OCI-LY7 (cell line): Measurements from ENCODE around the gene ZNF691. TPM values are rescaled to one million over a fixed set of nuclear protein-coding genes. Genes with fewer than 3 reads are reported as not detected.

Experiments used
- BruUV-seq: library from RNA; stranded (reverse); fragments of 400-500 nt; replicated peaks from 2 replicates; lab custom pipeline; 2021; lab: Mats Ljungman, UMichigan
- CTCF ChIA-PET: fragments of 300-600 bp; sonication (Branson Sonifier 250); formaldehyde crosslinking; loops from one replicate; lab custom pipeline; 2022; ENCODE audit warnings: antibody characterized with exemption; ENCODE audit not compliant: unreplicated experiment; lab: Charles Lee
- POLR2A ChIA-PET: fragments of 300-600 bp; sonication (Branson Sonifier 250); formaldehyde crosslinking; loops from one replicate; lab custom pipeline; 2022; ENCODE audit warnings: antibody characterized with exemption; lab: Charles Lee
- DNase-seq: peaks from one replicate; pipeline ENCODE4 v3.0.0-alpha.2; 2015; ENCODE audit warnings: low spot score
- H2AFZ ChIP-seq: fragments of 200-600 bp; sonication (generic), shearing (Covaris generic); 2 replicates; pipeline ENCODE4 v1.6.1; 2014; ENCODE audit warnings: mild to moderate bottlenecking, antibody characterized with exemption, low read length, moderate library complexity
- H3K27ac ChIP-seq: fragments of 200-600 bp; sonication (generic); 2 replicates; pipeline ENCODE4 v1.5.1; 2014; ENCODE audit warnings: mixed run types, low read depth, mild to moderate bottlenecking, moderate library complexity, low read length, inconsistent platforms; ENCODE audit not compliant: poor library complexity, severe bottlenecking
- H3K36me3 ChIP-seq: fragments of 200-600 bp; sonication (generic); 2 replicates; pipeline ENCODE4 v1.6.1; 2014; ENCODE audit warnings: mild to moderate bottlenecking, antibody characterized with exemption, low read length, moderate library complexity, mixed read lengths; ENCODE audit not compliant: insufficient read depth
- H3K4me1 ChIP-seq: fragments of 200-600 bp; sonication (generic); 2 replicates; pipeline ENCODE4 v1.5.1; 2014; ENCODE audit warnings: mild to moderate bottlenecking, low read length; ENCODE audit not compliant: insufficient read depth, poor library complexity, severe bottlenecking
- H3K4me2 ChIP-seq: fragments of 200-600 bp; sonication (generic); 2 replicates; pipeline ENCODE4 v1.6.1; 2014; ENCODE audit warnings: mild to moderate bottlenecking, low read length
- H3K4me3 ChIP-seq: fragments of 200-600 bp; sonication (generic); 2 replicates; pipeline ENCODE4 v1.5.1; 2014; ENCODE audit warnings: mild to moderate bottlenecking, low read depth, low read length; ENCODE audit not compliant: poor library complexity, severe bottlenecking
- H3K79me2 ChIP-seq: fragments of 200-600 bp; sonication (generic); 2 replicates; pipeline ENCODE4 v1.6.1; 2016; ENCODE audit warnings: low read depth, mild to moderate bottlenecking, low read length, moderate library complexity, mixed read lengths; ENCODE audit not compliant: insufficient read depth
- H3K9me2 ChIP-seq: fragments of 200-600 bp; sonication (generic); 2 replicates; pipeline ENCODE4 v1.6.1; 2016; ENCODE audit warnings: mild to moderate bottlenecking, low read length, mixed read lengths; ENCODE audit not compliant: insufficient read depth
- H3K9me3 ChIP-seq: fragments of 200-600 bp; sonication (generic); 2 replicates; pipeline ENCODE4 v1.6.1; 2014; ENCODE audit warnings: mild to moderate bottlenecking, mixed run types, low read length, mixed read lengths
- H4K20me1 ChIP-seq: fragments of 200-600 bp; sonication (generic); 2 replicates; pipeline ENCODE4 v1.6.1; 2014; ENCODE audit warnings: mild to moderate bottlenecking, antibody characterized with exemption, low read length, moderate library complexity, mixed read lengths; ENCODE audit not compliant: insufficient read depth
- EZH2phosphoT487 ChIP-seq: fragments of 200-600 bp; sonication (generic); IDR thresholded peaks from 2 replicates; pipeline ENCODE4 v1.6.1; 2018; ENCODE audit warnings: low read depth, borderline replicate concordance, mild to moderate bottlenecking, mixed run types, antibody characterized with exemption, low read length, moderate library complexity, mixed read lengths
- intact Hi-C: fragments of 100-400 bp; cut with micrococcal nuclease; formaldehyde crosslinking; loops from one replicate; pipeline ENCODE4 v1.10.0; 2022; ENCODE audit not compliant: unreplicated experiment
- total RNA-seq, 2 experiments: library from RNA; depleted of rRNA in 1 of 2; stranded (reverse); fragments of >200 nt in 1 of 2; shearing (Covaris generic) in 1 of 2; gene quantifications; 2 replicates each; pipeline ENCODE4 v1.2.3, GENCODE V29; 2014 to 2022
- TF ChIP-seq, protein P1 (sequence below): fragments of 200-600 bp; sonication (generic); conservative IDR thresholded peaks from 2 replicates; pipeline ENCODE4 v1.5.1; 2014; ENCODE audit warnings: mild to moderate bottlenecking, antibody characterized with exemption, low read length, moderate library complexity, mixed read lengths

The ZNF691 gene
- total RNA-seq, 2 experiments from 2014 or later: 17.8 to 21.1 TPM

GRCh38 chr1:42845193-42845592 lies 1.2 kb upstream of the ZNF691 start:
- intact Hi-C loops: no loop called here
- H3K36me3 ChIP-seq: peaks cover 13% of the 10 kb centered on the region
- peaks cover 35% of the 10 kb centered on the region for H3K4me1 ChIP-seq
- H3K27ac ChIP-seq: no peak overlapping the region
- TF ChIP-seq, protein P1, sequence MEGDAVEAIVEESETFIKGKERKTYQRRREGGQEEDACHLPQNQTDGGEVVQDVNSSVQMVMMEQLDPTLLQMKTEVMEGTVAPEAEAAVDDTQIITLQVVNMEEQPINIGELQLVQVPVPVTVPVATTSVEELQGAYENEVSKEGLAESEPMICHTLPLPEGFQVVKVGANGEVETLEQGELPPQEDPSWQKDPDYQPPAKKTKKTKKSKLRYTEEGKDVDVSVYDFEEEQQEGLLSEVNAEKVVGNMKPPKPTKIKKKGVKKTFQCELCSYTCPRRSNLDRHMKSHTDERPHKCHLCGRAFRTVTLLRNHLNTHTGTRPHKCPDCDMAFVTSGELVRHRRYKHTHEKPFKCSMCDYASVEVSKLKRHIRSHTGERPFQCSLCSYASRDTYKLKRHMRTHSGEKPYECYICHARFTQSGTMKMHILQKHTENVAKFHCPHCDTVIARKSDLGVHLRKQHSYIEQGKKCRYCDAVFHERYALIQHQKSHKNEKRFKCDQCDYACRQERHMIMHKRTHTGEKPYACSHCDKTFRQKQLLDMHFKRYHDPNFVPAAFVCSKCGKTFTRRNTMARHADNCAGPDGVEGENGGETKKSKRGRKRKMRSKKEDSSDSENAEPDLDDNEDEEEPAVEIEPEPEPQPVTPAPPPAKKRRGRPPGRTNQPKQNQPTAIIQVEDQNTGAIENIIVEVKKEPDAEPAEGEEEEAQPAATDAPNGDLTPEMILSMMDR: no peak
- no peak for TF ChIP-seq EZH2phosphoT487
- H2AFZ ChIP-seq: no peak overlapping the region
- no TSS peak for BruUV-seq
- no peak overlapping the region for H3K4me3 ChIP-seq
- peaks cover 27% of the 10 kb centered on the region for H3K79me2 ChIP-seq
- H3K9me3 ChIP-seq: no peaks in the 10 kb centered on the region
- no peaks in the 10 kb centered on the region for H4K20me1 ChIP-seq
- no peak for DNase-seq
- no peak overlapping the region for H3K4me2 ChIP-seq
- CTCF ChIA-PET: no interaction called here
- POLR2A ChIA-PET: interaction anchor here (1.3 to 5.0 kb wide), 6 partner anchors 10 to 78 kb away, joined by 3 to 35 read pairs (median 8); partner anchors contain the start of genes C1orf50, P3H1 and SVBP
- H3K9me2 ChIP-seq: no peaks in the 10 kb centered on the region

DNA sequence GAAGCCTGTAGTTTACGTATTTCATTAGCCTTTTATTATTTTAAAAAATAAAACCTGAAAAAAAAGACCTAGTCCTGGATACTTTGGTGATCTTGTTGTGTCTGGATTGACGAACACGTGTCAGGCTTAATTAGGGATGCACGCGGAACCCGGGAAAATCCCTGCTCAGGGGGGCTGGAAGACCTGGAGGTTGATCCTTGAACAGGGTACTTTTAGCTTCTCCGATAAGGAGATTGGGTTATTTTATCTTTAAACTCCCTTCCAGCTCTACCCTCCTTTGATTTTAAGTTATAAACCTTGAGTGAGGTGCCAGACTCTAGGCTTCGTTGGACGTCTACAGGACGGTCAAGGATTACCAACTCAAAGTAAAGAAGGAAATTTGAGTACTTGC lies 552 bp upstream of the ZNF691 start:
- H4K20me1 ChIP-seq: no peaks in the 10 kb centered on the region
- TSS peak; percentile 90 for BruUV-seq
- peak overlapping the region; percentile 89 for H3K4me3 ChIP-seq
- H3K9me2 ChIP-seq: no peaks in the 10 kb centered on the region
- no peaks in the 10 kb centered on the region for H3K9me3 ChIP-seq
- ChIA-PET POLR2A (interaction anchor here (0.5 to 5.0 kb wide), 14 partner anchors 10 to 327 kb away, joined by 3 to 35 read pairs (median 6); partner anchors contain the start of genes C1orf50, ERMAP, P3H1 and SVBP), CTCF (interaction anchor here (1.1 to 1.9 kb wide), 3 partner anchors 17 to 79 kb away, joined by 3 to 9 read pairs (median 4); partner anchors contain the start of genes C1orf50, ERMAP, P3H1 and SVBP)
- peak overlapping the region; percentile 97 for H2AFZ ChIP-seq
- H3K79me2 ChIP-seq: peaks cover 27% of the 10 kb centered on the region
- no peak overlapping the region for H3K27ac ChIP-seq
- peak overlapping the region; percentile 90 for H3K4me2 ChIP-seq
- no peak for DNase-seq
- peaks cover 20% of the 10 kb centered on the region for H3K36me3 ChIP-seq
- H3K4me1 ChIP-seq: peaks cover 42% of the 10 kb centered on the region
- TF ChIP-seq, protein P1: no peak
- TF ChIP-seq EZH2phosphoT487: no peak
- intact Hi-C loops: loop anchor here (2.0 kb wide), 1 partner anchor 29 kb away; the partner anchor contains the start of genes ERMAP and SVBP

GRCh38 chr1:42847111-42847595 lies 740 bp downstream of the ZNF691 start:
- H3K9me2 ChIP-seq: no peaks in the 10 kb centered on the region
- no TSS peak for BruUV-seq
- peaks cover 55% of the 10 kb centered on the region for H3K4me1 ChIP-seq
- H2AFZ ChIP-seq: peak overlapping the region; percentile 43; the same call in 1 of the 2 replicates
- peaks cover 33% of the 10 kb centered on the region for H3K36me3 ChIP-seq
- TF ChIP-seq EZH2phosphoT487: no peak
- TF ChIP-seq, protein P1: no peak
- H3K4me3 ChIP-seq: peak overlapping the region; percentile 89
- H4K20me1 ChIP-seq: no peaks in the 10 kb centered on the region
- peak; percentile 51 for DNase-seq
- intact Hi-C loops: loop anchor here (2.0 kb wide), 1 partner anchor 30 kb away; the partner anchor contains the start of genes ERMAP and SVBP
- peak overlapping the region; percentile 99 for H3K4me2 ChIP-seq
- no peaks in the 10 kb centered on the region for H3K9me3 ChIP-seq
- ChIA-PET CTCF (interaction anchor here (1.3 to 1.9 kb wide), 2 partner anchors 18 to 81 kb away, joined by 4 to 9 read pairs; partner anchors contain the start of genes C1orf50 and P3H1), POLR2A (interaction anchor here (0.5 to 5.0 kb wide), 11 partner anchors 9 to 376 kb away, joined by 3 to 35 read pairs (median 8); partner anchors contain the start of genes C1orf50, ERMAP and P3H1)
- peak overlapping the region; percentile 73 for H3K27ac ChIP-seq
- H3K79me2 ChIP-seq: peaks cover 27% of the 10 kb centered on the region
